Measurements from ENCODE around the gene PRSS21.

DNA sequence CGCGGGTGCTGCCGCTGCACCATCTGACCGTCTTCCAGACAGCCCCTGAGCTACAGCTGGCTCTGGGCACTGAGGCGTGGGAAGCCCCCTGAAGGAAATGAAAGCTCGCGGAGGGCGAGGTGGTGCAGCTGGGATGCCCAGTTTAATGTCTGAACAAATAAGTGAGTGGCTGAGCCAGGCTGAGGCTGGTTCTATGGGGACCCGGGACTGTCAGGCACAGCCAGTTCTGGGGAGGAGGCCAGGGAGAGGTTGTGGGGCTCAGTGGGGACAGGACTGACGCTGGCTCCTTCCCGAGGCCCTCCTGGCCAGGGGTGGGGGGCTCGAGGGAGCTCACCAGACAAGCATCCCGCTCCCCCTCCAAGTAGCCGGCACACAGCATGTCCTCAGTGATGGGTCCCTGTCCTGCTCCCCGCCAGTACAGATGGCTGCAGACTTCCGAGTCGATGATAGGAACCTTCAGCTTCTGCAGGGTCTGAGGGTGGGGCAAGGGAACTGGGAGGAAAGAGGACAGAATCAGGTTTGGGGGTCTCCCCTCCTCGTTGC, 36.6 kb downstream of the PRSS21 start:
- TF ChIP-seq CTCF (IDR thresholded peaks at IDR 0.05) (no peak), POLR2AphosphoS5 (IDR thresholded peaks at IDR 0.05) (no peak), POLR2A (IDR thresholded peaks at IDR 0.05) (no peak), EP300 (IDR thresholded peaks at IDR 0.05; ENCODE audit: low read depth) (no peak)
